SKM-1 (cell line): ENCODE data around the gene ARHGEF6.
"Not testable (repeated sequence)": the region's sequence is repeated elsewhere in the genome, so short reads cannot be mapped to it uniquely, and the experiment has no call there.

Experiments used
- DNase-seq: peaks from one replicate; lab custom pipeline; 2025; ENCODE audit not compliant: unreplicated experiment; lab: John Stamatoyannopoulos, UW

ARHGEF6 gene, protein sequence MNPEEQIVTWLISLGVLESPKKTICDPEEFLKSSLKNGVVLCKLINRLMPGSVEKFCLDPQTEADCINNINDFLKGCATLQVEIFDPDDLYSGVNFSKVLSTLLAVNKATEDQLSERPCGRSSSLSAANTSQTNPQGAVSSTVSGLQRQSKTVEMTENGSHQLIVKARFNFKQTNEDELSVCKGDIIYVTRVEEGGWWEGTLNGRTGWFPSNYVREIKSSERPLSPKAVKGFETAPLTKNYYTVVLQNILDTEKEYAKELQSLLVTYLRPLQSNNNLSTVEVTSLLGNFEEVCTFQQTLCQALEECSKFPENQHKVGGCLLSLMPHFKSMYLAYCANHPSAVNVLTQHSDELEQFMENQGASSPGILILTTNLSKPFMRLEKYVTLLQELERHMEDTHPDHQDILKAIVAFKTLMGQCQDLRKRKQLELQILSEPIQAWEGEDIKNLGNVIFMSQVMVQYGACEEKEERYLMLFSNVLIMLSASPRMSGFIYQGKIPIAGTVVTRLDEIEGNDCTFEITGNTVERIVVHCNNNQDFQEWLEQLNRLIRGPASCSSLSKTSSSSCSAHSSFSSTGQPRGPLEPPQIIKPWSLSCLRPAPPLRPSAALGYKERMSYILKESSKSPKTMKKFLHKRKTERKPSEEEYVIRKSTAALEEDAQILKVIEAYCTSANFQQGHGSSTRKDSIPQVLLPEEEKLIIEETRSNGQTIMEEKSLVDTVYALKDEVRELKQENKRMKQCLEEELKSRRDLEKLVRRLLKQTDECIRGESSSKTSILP

GRCh38 chrX:136780763-136781162 lies at the start of gene ARHGEF6:
Gene ARHGEF6 (minus strand): TSS chrX:136780932. CDS start chrX:136780882, 50 bp downstream.
- DNase-seq: peak; percentile 40

DNA sequence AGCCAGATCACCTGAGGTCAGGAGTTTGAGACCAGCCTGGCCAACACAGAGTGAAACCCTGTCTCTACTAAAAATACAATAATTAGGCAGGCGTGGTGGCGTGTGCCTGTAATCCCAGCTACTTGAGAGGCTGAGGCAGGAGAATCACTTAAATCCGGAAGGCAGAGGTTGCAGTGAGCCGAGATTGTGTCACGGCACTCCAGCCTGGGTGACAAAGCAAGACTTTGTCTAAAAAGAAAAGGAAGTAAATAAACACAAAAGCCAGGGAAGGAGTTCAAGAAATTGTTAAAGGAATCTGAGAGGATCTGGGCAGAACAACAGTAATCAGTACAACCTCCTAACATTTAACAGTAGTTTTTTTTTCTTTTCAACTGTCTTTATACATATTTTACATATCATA lies 48.7 kb upstream of the ARHGEF6 start:
- no peak for DNase-seq

GRCh38 chrX:136828830-136829229 lies 48.1 kb upstream of the ARHGEF6 start:
- DNase-seq: peak; percentile 4

GRCh38 chrX:136827026-136827425 lies 46.3 kb upstream of the ARHGEF6 start:
- no peak for DNase-seq

DNA sequence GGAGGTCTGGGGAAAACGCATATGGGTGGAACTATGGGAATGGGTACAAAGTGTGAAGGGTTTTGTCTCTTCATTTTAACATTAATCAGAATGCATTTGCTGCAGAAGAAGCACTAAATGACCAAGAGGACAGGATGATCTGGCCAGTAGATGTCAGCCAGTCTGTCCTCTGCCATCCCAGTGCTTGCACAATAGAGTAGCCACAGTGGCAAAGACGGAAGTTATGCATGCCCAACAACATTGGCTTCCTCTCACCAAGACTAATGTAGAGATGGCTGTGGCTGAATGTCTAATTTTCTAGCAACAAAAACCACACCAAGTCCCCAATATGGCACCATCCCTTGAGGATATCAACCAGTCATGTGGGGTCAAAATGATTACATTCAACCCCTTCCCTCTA lies 45.0 kb upstream of the ARHGEF6 start:
- DNase-seq: no peak

DNA sequence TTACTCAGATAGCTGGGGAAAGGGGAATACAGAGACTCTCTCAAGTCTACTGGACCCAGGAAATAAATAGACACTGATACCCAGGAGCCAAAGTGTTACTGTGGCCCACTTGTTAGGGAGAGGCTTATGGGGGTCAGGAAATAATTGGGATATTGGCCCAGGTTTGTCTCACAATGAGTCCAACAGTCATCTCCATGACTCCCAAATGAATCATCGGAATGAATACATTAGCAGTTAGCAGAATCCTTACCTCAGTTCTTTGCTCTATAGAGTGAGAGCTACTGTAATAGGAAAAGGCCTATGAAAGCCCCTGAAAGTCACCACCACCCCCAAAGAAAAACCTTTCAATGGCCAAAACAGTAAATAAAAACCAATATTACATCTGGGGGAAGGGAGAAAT lies 42.4 kb upstream of the ARHGEF6 start:
- no peak for DNase-seq

- DNase-seq: no peak
Measured at GRCh38 chrX:136822337-136823095, 41.8 kb upstream of the ARHGEF6 start.

GRCh38 chrX:136819756-136820155 lies 39.0 kb upstream of the ARHGEF6 start:
- DNase-seq: not testable (repeated sequence)

DNA sequence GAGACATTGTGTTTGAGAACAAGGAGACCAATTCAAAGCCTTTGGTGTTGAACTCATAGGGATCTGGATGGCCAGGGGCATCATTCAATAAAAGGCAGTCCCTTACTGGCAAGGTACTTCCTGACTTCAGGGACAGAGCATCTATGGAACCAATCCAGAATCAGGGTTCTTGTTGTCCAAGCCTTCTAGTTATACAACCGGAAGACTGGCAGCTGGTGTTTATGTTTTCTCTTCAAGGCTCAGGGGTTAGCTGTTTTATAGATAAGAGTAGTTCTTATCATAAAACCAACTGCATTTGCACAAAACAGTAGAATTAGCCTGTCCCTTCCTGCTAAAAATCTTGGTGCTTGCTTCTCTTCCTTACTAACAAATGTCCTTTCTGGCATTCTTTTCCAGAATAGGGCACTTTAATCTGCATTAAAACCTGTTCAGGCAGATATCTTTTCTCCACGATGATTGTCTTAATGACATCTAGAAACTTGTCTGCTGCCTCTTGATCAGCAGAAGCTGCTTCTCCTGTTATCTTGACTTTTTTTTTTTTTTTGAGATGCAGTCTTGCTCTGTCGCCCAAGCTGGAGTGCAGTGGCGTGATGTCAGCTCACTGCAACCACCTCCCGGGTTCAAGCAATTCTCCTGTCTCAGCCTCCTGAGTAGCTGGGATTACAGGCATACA lies 38.4 kb upstream of the ARHGEF6 start:
- DNase-seq: no peak

DNA sequence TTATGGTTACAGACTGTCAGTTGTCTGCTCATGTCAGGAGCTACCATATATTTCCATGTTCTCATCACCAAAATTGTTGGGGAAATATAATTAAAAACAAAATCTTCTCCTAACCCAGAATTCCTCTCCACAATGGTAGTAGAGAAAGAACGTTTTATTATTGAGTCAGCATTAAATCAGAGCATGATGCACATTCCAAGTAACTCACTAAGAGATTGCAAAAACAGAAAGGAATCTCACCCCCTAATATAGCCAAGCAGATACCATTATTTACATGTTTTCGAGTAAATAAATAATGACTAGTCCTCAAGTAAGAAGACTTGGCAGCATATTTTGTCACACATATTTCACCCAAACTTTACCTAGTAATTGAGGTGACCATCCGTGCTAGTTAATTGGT lies 36.2 kb upstream of the ARHGEF6 start:
- no peak for DNase-seq

DNA sequence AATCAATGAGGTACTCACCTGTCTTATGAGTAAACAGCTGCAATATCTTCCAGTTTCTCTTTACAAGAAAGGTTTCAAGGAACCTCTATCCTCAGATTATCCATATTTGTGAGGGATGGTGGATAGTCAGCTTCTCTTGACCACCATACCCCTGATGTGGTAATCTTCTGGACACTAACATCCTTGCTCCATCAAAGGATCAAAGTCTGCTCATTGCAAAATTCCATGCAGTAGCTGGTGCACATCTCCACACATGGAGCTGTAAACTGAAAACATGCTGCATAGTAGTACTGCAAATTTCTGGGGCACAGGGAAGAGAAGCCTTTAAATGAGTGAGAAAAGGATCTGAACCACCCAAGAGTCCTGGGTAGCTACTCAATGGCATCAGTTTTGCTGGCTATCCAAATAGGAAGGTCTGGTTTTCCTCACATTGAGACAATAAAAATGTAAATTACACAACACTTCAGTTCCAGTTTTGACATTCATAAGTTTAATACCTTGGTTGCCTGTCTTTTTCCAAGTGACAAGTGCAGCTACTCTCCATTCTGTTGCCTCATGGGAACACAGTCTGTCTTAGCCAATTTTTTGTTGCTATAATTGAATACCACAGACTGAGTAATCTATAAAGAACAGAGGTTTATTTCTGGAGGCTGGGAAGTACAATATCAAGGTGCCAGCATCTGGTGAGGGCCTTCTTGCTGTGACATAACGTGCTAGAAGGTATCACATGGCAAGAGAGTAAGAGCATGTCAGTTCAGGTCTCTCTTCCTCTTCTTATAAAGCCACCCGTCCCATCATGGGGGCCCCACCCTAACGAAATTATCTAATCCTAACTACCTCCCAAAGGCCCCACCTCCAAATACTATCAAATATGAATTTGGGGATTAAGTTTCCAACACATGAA lies 34.4 kb upstream of the ARHGEF6 start:
- DNase-seq: no peak

DNA sequence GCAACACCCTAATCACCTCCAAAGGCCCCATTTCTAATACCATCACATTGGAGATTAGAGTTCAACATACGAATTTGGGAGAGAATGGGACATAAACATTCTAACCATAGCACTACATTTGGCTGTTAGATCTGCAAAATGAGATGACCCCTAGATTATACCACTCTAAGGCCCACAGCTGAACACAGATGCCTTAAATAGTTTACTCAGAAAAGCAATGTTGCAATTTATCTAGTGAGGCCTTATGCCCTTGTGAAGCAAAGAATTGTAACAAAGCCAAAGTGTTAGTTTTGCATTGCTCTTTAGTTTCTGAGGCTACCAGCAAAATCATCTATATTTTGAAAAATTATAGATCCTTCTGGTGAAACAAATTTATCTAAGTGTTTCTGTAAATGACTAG lies 31.6 kb upstream of the ARHGEF6 start:
- no peak for DNase-seq

- no peak for DNase-seq
Measured at GRCh38 chrX:136810493-136810892, 29.8 kb upstream of the ARHGEF6 start.

GRCh38 chrX:136806891-136807410 lies 26.2 kb upstream of the ARHGEF6 start:
- no peak for DNase-seq

DNA sequence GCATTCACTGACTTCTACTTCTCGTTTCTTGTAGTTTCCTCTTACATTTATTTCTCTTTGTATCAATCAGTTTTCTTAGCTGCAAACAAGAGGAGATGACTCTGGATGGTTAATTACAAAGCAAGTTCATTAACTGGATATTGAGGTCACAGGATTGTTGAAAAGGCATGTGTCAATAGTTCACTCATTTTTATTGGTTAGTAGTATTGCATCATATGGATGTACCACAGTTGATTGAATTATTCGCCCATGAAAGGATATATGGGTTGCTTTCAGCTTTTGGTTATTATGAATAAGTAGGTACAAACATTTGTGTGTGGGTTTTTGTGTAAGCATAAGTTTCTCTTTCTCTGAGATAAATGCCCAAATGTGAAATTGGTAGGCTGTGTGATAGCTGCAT lies 21.8 kb upstream of the ARHGEF6 start:
- no peak for DNase-seq

- no peak for DNase-seq
Measured at GRCh38 chrX:136797787-136798186, 17.1 kb upstream of the ARHGEF6 start.

- not testable (repeated sequence) for DNase-seq
Measured at GRCh38 chrX:136795132-136795531, 14.4 kb upstream of the ARHGEF6 start.

DNA sequence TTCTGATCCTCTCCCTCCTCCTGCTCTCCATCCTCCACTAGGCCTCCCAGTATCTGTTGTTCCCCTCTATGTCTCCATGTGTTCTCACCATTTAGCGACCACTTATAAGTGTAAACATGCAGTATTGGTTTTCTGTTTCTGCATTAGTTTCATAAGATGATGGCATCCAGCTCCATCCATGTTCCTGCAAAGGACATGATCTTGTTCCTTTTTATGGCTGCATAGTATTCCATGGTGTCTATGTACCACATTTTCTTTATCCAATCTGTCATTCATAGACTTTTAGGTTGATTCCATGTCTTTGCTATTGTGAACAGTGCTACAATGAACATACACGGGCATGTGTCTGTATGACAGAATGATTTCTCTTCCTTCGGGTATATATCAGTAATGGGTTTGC lies 13.9 kb upstream of the ARHGEF6 start:
- DNase-seq: not testable (repeated sequence)

DNA sequence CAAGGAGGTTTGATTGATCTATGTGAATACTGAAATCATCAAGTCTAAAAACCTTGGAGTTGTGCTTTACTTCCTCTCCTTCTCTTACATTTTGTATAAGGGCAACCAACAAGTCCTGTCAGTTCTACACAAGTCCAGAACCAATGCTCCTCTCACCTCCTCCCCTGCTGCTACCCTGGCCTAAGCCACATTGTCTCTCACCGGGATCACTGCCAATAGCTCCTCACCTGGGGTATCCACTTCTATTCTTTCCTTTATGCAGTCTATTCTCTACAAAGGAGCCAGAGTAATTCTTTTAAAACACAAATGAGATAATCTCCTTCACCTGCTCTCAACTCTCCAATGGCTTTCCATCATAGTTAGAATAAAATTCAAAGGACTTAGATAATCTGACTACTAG lies 13.3 kb upstream of the ARHGEF6 start:
- DNase-seq: no peak

GRCh38 chrX:136789856-136790255 lies 9.1 kb upstream of the ARHGEF6 start:
- DNase-seq: no peak
